ENCODE data around the gene FHOD1.

- TF ChIP-seq CTCF (IDR thresholded peaks at IDR 0.05 in 8 of 11, conservative IDR thresholded peaks at IDR 0.05 in 3 of 11) (no peak), POLR2A (IDR thresholded peaks at IDR 0.05) (no peak), POLR2AphosphoS5 (IDR thresholded peaks at IDR 0.05) (peak in 1 of 3 donors; percentile 43)
These were observed 9.5 kb upstream of the FHOD1 start for GRCh38 chr16:67256701-67257230.

Measured in spleen (tissue), 7 donors.